Stomach (tissue), 9 donors: Measurements from ENCODE around the gene RSPH9. TPM values are rescaled to one million over a fixed set of nuclear protein-coding genes. Genes with fewer than 3 reads are reported as not detected.

ENCODE experiments used
- DNase-seq, 2 donors: peaks; one replicate each; pipeline versions ENCODE4 v3.0.0 to v3.0.0-alpha.2; 2013 to 2019
- H3K27ac ChIP-seq, 5 donors: fragments of 200-600 bp in 4 of 5; sonication (generic) in 4 of 5; one replicate each; pipeline ENCODE4 v1.5.1; 2013 to 2019; ENCODE audit warnings: mild to moderate bottlenecking in 1 of 5, moderate library complexity in 1 of 5
- H3K27me3 ChIP-seq, 3 donors: fragments of 200-600 bp; sonication (generic); one replicate each; pipeline ENCODE4 v1.5.1; 2017 to 2019; ENCODE audit warnings: mixed run types in 1 of 3
- H3K36me3 ChIP-seq, 4 donors: fragments of 200-600 bp; sonication (generic); 1 replicate in 3 of 4; 2 replicates in 1 of 4; pipeline ENCODE4 v1.5.1; 2016 to 2019
- H3K4me1 ChIP-seq, 4 donors: fragments of 200-600 bp; sonication (generic); one replicate each; pipeline ENCODE4 v1.5.1; 2016 to 2019
- H3K4me3 ChIP-seq, 4 donors: fragments of 200-600 bp; sonication (generic) in 3 of 4; one replicate each; pipeline ENCODE4 v1.5.1; 2016 to 2019; ENCODE audit warnings: mild to moderate bottlenecking in 1 of 4
- H3K9me3 ChIP-seq, 4 donors: fragments of 200-600 bp; sonication (generic); one replicate each; pipeline ENCODE4 v1.5.1; 2016 to 2019
- CTCF ChIP-seq, 7 experiments: fragments of 450-650 bp in 4 of 7; fragments of 200-600 bp in 3 of 7; sonication (generic) in 3 of 7; IDR thresholded peaks; one replicate each; pipeline ENCODE4 v1.5.1; 2016 to 2019; ENCODE audit warnings: antibody characterized with exemption in 7 of 7, control low read depth in 2 of 7, mild to moderate bottlenecking in 1 of 7
- EP300 ChIP-seq: sonication (generic); formaldehyde crosslinking; IDR thresholded peaks from one replicate; pipeline ENCODE4 v1.6.1; 2017; ENCODE audit warnings: antibody characterized with exemption
- POLR2A ChIP-seq, 4 donors: fragments of 450-650 bp; IDR thresholded peaks; one replicate each; pipeline ENCODE4 v1.6.1; 2016; ENCODE audit warnings: antibody characterized with exemption in 4 of 4, control low read depth in 2 of 4, mild to moderate bottlenecking in 1 of 4, moderate library complexity in 1 of 4
- POLR2AphosphoS5 ChIP-seq, 3 donors: sonication (generic); formaldehyde crosslinking; IDR thresholded peaks; one replicate each; pipeline ENCODE4 v1.6.1; 2016; ENCODE audit warnings: antibody characterized with exemption in 3 of 3
- WGBS, 5 donors: extraction: QIAGEN DNeasy Blood & Tissue Kit in 3 of 5; methylation state at CpG; one replicate each; pipeline versions ENCODE4 v1.1.5 to v1.1.7; 2013 to 2018; 5-methylcytosine and 5-hydroxymethylcytosine counted together
- intact Hi-C: fragments of 100-400 bp; cut with DNase I; formaldehyde crosslinking; loops from one replicate; pipeline ENCODE4 v1.15.1; 2023; ENCODE audit warnings: low total_unique reads
- polyA plus RNA-seq, 3 donors: library from polyadenylated mRNA; stranded (reverse); fragments of 200-250 nt; gene quantifications; one replicate each; pipeline ENCODE4 v1.2.3, GENCODE V29; 2013
- total RNA-seq, 5 donors: library from RNA; depleted of rRNA; stranded (reverse); fragments of >200 nt; gene quantifications; one replicate each; pipeline versions ENCODE4 v1.1.0 to v1.2.3, GENCODE V29; 2014 to 2016
- donor health status: healthy with polysubstance abuse.
- donor health status: Bipolar disorder and iron deficiency.
- donor health status: healthy.

RSPH9 gene
- total and polyA plus RNA-seq, 8 donors: 0.18 to 0.92 (median 0.42) TPM; not detected in 4

DNA sequence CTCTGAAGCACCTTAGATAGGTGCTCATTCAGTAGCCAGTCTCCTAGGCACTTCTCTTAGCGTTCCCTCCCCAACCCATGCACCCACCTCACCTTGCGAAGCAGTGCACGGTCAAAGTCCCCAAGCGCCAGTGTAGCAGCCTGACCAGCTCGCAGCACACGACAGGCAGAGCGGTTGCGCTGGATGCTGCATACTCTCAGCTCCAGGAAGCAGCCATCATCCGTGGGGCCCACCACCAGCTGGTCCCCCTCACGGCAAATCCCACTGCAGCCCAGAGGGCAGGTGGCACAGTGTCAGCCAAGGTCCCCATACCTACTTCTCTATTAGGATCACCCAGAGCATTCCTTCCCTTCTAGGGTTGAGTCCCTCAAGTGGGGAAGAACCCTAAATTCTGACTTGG is 22.3 kb upstream of the RSPH9 start:
- intact Hi-C loops: no loop called here
- Histone ChIP-seq H3K36me3 (peaks cover 53 to 91% (median 82%) of the 10 kb centered on the region in 4 donors), H3K27ac (no peak overlapping the region), H3K4me3 (no peak overlapping the region), H3K4me1 (peaks cover 9 to 24% (median 14%) of the 10 kb centered on the region in 4 donors), H3K9me3 (no peaks in the 10 kb centered on the region), H3K27me3 (no peaks in the 10 kb centered on the region)
- TF ChIP-seq CTCF (IDR thresholded peaks at IDR 0.05) (no peak), POLR2A (IDR thresholded peaks at IDR 0.05) (no peak), EP300 (no peak), POLR2AphosphoS5 (IDR thresholded peaks at IDR 0.05) (no peak)
- WGBS, 5 donors: 90 to 96% (median 94%) methylated on average over 10 of the region's 10 CpGs
- no peak for DNase-seq

- no peak for DNase-seq
- Histone ChIP-seq H3K9me3 (no peaks in the 10 kb centered on the region), H3K36me3 (peaks cover 53 to 76% (median 71%) of the 10 kb centered on the region in 4 donors), H3K4me1 (peaks cover 17 to 33% (median 23%) of the 10 kb centered on the region in 4 donors), H3K4me3 (no peak overlapping the region), H3K27ac (no peak overlapping the region), H3K27me3 (no peaks in the 10 kb centered on the region)
- TF ChIP-seq EP300 (no peak), POLR2A (IDR thresholded peaks at IDR 0.05) (no peak), CTCF (IDR thresholded peaks at IDR 0.05) (no peak), POLR2AphosphoS5 (IDR thresholded peaks at IDR 0.05) (no peak)
- 84 to 96% (median 89%) methylated on average over 5 to 12 of the region's 12 CpGs for WGBS, 5 donors
- intact Hi-C loops: no loop called here
These were observed 20.7 kb upstream of the RSPH9 start for GRCh38 chr6:43623880-43624785.

GRCh38 chr6:43624786-43625288 is 20.0 kb upstream of the RSPH9 start:
- Histone ChIP-seq H3K4me3 (no peak overlapping the region), H3K27ac (no peak overlapping the region), H3K4me1 (peaks cover 17 to 33% (median 24%) of the 10 kb centered on the region in 4 donors), H3K9me3 (no peaks in the 10 kb centered on the region), H3K27me3 (no peaks in the 10 kb centered on the region), H3K36me3 (peaks cover 53 to 69% (median 65%) of the 10 kb centered on the region in 4 donors)
- 82 to 94% (median 90%) methylated on average over 7 of the region's 7 CpGs for WGBS, 5 donors
- intact Hi-C loops: no loop called here
- DNase-seq: no peak
- TF ChIP-seq CTCF (IDR thresholded peaks at IDR 0.05): no peak
- TF ChIP-seq POLR2A (IDR thresholded peaks at IDR 0.05): no peak
- TF ChIP-seq EP300: no peak
- no peak for TF ChIP-seq POLR2AphosphoS5 (IDR thresholded peaks at IDR 0.05)

DNA sequence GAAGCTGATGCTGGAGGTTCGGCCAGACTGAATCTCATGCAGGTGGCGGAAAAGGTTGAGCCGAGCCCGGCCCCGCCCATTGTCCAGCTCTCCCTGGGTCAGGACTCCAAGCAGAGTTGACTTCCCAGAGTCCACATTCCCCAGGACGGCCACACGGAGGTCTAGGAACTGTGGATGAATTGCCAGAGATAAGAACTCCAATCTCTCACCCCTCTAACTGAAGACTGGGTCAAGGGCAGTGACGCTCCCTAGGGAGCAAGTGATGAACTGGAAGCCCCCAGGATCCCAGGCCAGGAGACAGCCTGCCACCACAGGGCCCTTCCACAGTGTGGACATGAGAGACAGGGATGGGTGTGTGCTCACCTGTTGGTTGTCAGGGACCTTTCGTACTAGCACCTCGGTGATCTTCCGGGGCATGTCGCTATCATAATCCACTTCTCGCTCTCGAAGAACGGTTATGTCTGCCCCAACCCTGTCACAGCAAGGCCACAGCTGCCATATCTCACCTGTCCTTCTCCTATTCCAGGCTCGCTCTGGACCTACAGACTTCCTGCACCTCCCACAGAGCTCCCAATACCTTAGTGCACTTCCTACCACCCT is 19.3 kb upstream of the RSPH9 start:
- H3K36me3 ChIP-seq: peaks cover 53 to 63% (median 59%) of the 10 kb centered on the region in 4 donors
- H3K9me3 ChIP-seq: no peaks in the 10 kb centered on the region
- H3K27me3 ChIP-seq: no peaks in the 10 kb centered on the region
- DNase-seq: no peak
- no peak overlapping the region for H3K4me3 ChIP-seq
- 82 to 91% (median 89%) methylated on average over 12 to 16 of the region's 16 CpGs for WGBS, 5 donors
- intact Hi-C loops: no loop called here
- no peak overlapping the region for H3K27ac ChIP-seq
- TF ChIP-seq POLR2A (IDR thresholded peaks at IDR 0.05) (no peak), POLR2AphosphoS5 (IDR thresholded peaks at IDR 0.05) (no peak), CTCF (IDR thresholded peaks at IDR 0.05) (no peak), EP300 (no peak)
- H3K4me1 ChIP-seq: peaks cover 22 to 39% (median 30%) of the 10 kb centered on the region in 4 donors
